GM12891 (cell line): Measurements from ENCODE around the gene WNT11.

Experiments
- DNase-seq: peaks from one replicate; pipeline ENCODE4 v3.0.0; 2011; ENCODE audit warnings: low spot score; ENCODE audit not compliant: insufficient read length
- FAIRE-seq: peaks from 2 replicates; lab custom pipeline; 2011; peaks lifted over from hg19 to GRCh38; lab: Jason Lieb, UNC
- PAX5 ChIP-seq: IDR thresholded peaks from 2 replicates; pipeline ENCODE4 v1.6.1; 2011; ENCODE audit warnings: low read length, moderate library complexity, mild to moderate bottlenecking; ENCODE audit not compliant: insufficient read depth, severe bottlenecking
- POLR2A ChIP-seq: IDR thresholded peaks from 2 replicates; pipeline ENCODE4 v1.6.1; 2011; ENCODE audit warnings: low read depth, low read length, control low read depth
- POLR2AphosphoS5 ChIP-seq: IDR thresholded peaks from 2 replicates; pipeline ENCODE4 v1.6.1; 2011; ENCODE audit warnings: low read depth, low read length, control low read depth
- POU2F2 ChIP-seq: IDR thresholded peaks from 2 replicates; pipeline ENCODE4 v1.6.1; 2011; ENCODE audit warnings: low read depth, mild to moderate bottlenecking, control low read depth, low read length, moderate library complexity
- SPI1 ChIP-seq: IDR thresholded peaks from 2 replicates; pipeline ENCODE4 v1.6.1; 2011; ENCODE audit warnings: low read depth, low read length, control low read depth
- TAF1 ChIP-seq: IDR thresholded peaks from 2 replicates; pipeline ENCODE4 v1.6.1; 2011; ENCODE audit warnings: low read depth, low read length, control low read depth

The WNT11 gene

GRCh38 chr11:76151556-76152085 is 54.7 kb downstream of the WNT11 start:
- no peak for TF ChIP-seq TAF1
- no peak for TF ChIP-seq PAX5
- TF ChIP-seq POU2F2 = no peak
- TF ChIP-seq POLR2AphosphoS5 = no peak
- TF ChIP-seq POLR2A = no peak
- no peak for TF ChIP-seq SPI1

DNA sequence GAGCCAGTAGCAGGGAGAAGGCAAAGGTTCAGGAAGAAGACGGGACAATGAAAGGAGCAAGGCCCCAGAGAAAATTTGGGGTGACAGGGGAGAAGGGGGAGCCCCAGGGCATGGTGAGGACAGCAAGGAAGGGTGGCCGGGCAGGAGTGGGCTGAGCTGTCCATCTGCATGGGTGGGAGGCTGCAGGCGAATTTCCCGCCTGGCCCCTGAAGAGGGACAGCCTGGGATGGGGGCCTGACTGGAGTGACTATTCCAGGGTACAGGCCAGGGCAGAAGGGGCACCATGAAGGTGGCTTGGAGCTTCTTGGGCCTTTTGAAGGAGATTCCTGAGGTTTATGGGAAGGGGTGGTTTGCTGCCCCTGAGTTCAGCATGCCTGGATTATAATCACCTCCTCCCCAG is 56.2 kb downstream of the WNT11 start:
- TF ChIP-seq PAX5 = no peak
- no peak for TF ChIP-seq SPI1
- TF ChIP-seq POLR2AphosphoS5 = no peak
- no peak for TF ChIP-seq TAF1
- TF ChIP-seq POLR2A = no peak
- no peak for TF ChIP-seq POU2F2
- DNase-seq (no peak), FAIRE-seq (no peak)

More at GRCh38 chr11:76151556-76152085, 54.7 kb downstream of the WNT11 start:
- DNase-seq (no peak), FAIRE-seq (no peak)

GRCh38 chr11:76149713-76150112 is 56.6 kb downstream of the WNT11 start:
- no peak for TF ChIP-seq TAF1
- no peak for TF ChIP-seq POU2F2
- no peak for TF ChIP-seq SPI1
- no peak for TF ChIP-seq POLR2AphosphoS5
- no peak for TF ChIP-seq POLR2A
- no peak for TF ChIP-seq PAX5
- DNase-seq (no peak), FAIRE-seq (no peak)

DNA sequence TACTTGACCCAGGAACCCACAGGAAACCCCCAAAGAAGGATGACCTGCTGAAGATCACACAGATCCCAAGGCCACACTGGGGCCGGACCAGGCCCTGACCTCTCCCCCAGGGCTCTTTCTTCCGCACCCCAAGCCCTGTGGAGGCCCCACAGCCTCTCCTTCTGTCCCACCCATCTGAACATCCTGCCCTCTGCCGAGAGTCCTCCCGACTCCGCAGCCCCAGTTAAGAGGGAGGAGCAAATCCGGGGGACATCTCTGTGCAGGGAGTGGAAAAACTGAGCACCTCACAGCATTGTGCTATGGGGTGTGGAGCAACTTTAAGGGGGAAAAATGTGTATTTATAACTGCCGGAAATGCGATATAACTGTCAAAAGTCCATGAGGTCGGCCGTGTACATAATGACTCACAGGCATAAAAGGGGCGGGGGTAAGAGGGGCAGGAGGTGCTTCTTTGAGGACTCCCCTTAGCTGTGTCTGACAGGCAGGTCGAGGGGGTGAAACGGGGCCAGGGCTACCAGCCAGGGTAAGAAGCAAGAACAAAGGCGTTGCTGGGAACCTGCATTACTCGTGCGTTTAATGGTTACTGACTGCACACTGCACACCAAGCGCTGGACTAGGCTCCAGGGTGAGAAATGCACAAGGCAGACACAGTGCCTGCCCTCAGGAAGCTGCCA is 57.2 kb downstream of the WNT11 start:
- no peak for DNase-seq
- no peak for FAIRE-seq
- TF ChIP-seq POU2F2 (no peak), PAX5 (no peak), TAF1 (no peak), SPI1 (no peak), POLR2AphosphoS5 (no peak), POLR2A (no peak)

GRCh38 chr11:76148231-76148630 is 58.1 kb downstream of the WNT11 start:
- no peak for DNase-seq
- FAIRE-seq = no peak
- no peak for TF ChIP-seq POLR2A

DNA sequence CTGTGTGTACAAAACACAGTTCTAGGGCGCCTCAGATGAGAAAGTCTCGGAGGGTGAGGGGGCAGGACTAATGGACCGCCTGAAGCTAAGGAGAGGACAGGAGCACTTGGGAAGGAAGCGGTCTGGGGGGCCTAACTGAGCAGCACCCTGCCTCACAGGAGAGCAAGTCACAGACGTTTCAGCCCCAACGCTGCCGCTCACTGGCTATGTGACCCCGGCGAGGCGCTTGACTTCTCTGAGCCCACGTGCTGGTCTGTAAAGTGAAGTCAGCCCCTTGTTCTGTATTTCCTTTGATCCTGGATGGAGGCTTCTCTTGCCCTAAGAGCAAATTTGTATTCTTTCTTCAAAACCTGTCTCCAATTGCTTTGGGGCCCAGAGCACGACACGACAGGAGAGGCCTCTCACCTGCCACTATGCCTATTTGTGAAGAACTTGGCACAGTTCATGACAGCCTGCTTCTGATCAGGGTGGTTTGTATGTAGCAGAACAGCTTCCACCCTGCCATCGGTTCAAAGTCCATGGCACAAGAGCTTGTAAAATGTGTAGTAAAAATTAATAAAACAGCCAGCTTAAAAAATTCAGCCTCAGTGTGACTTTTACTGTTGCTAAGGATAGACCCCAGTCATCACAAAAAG is 59.1 kb downstream of the WNT11 start:
- TF ChIP-seq SPI1 (no peak), POU2F2 (no peak), TAF1 (no peak), POLR2A (no peak), PAX5 (no peak), POLR2AphosphoS5 (no peak)
- FAIRE-seq = no peak
- no peak for DNase-seq

GRCh38 chr11:76143274-76143673 is 63.0 kb downstream of the WNT11 start:
- TF ChIP-seq POU2F2 (no peak), POLR2AphosphoS5 (peak; percentile 68; the same call in 1 of the 2 replicates), POLR2A (peak; percentile 24; the same call in 1 of the 2 replicates)
- FAIRE-seq = no peak
- no peak for DNase-seq

DNA sequence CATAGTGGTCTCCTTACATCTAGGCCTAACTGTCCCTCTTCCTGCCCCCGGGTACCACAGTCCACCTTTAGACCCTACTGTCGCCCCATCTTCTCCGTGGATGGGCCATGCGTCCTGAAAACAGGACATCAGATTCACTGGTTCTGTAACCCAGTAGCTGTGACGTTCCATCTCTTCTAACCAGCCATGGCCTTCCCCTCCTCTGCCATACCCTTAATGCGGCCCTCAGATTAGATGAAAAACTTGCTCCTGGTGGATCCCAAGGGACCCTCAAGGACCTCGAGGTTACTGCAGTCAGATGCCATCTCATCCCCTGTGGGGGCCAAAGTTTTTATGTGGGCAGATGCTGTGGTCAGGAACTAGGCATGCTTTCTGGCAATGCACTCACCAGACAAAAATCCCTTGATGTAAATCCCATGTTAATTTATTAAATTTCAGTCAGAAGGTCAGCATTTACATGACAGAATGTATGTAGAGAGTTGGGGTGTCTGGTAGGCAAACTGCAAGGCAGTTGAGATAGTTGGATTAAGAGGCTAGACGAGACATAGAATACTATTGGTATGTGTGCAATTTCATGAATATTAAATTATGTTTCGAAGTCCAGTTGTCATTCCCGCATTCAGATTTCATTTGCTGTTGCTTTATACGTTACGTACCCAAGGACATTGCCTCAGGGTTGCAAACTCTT is 64.3 kb downstream of the WNT11 start:
- DNase-seq = no peak
- no peak for FAIRE-seq
- TF ChIP-seq POLR2A (peak; percentile 32; the same call in 1 of the 2 replicates), SPI1 (no peak)

DNA sequence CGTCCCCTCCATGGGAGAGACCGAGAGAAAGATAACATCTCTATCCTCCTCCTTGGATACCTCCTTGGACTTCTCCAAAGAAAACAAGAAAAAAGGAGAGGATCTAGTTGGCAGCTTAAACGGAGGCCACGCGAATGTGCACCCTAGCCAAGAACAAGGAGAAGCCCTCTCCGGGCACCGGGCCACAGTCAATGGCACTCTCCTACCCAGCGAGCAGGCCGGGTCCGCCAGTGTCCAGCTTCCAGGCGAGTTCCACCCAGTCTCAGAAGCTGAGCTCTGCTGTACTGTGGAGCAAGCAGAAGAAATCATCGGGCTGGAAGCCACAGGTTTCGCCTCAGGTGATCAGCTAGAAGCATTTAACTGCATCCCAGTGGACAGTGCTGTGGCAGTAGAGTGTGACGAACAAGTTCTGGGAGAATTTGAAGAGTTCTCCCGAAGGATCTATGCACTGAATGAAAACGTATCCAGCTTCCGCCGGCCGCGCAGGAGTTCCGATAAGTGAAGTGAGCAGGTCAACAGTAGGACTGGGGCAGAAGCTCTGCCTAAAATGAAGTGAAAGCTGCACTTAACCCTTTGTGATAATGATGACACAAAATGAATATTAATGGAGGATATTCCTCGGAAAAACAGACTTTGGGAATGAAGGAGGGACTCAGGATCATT is 65.3 kb downstream of the WNT11 start:
- DNase-seq = no peak
- no peak for FAIRE-seq
- TF ChIP-seq SPI1 (no peak), PAX5 (no peak), POLR2AphosphoS5 (no peak), POU2F2 (no peak), POLR2A (no peak), TAF1 (no peak)

GRCh38 chr11:76139314-76139713 is 67.0 kb downstream of the WNT11 start:
- FAIRE-seq = no peak
- no peak for TF ChIP-seq POU2F2
- no peak for TF ChIP-seq POLR2AphosphoS5
- TF ChIP-seq TAF1 = no peak
- TF ChIP-seq POLR2A = no peak
- TF ChIP-seq SPI1 = no peak
- no peak for TF ChIP-seq PAX5
- DNase-seq = no peak
